Non-pigmented ciliary epithelial cell (primary cell): Measurements from ENCODE around the gene EFCC1.

ENCODE experiments used
- DNase-seq: peaks from one replicate; pipeline ENCODE4 v3.0.0-alpha.2; 2010; ENCODE audit warnings: low read depth

EFCC1 gene, protein sequence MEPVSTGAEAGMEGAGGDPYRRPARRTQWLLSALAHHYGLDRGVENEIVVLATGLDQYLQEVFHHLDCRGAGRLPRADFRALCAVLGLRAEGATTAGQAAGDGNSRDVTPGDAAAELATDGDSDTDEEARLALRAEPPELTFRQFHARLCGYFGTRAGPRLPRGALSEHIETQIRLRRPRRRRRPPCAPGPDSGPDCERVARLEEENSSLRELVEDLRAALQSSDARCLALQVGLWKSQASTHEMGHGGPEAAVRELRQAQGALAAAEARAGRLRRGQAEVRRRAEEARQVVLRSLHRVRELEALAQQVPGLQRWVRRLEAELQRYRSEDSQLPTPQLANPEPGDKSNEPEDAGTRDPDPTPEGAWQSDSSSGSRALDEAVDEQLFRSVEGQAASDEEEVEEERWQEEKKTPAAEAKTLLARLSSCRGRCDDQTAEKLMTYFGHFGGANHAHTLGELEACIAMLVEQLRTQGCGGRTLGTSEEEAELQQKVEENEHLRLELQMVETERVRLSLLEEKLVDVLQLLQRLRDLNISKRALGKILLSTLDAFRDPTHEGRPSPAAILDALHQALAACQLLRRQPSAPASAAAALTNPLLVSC

DNA sequence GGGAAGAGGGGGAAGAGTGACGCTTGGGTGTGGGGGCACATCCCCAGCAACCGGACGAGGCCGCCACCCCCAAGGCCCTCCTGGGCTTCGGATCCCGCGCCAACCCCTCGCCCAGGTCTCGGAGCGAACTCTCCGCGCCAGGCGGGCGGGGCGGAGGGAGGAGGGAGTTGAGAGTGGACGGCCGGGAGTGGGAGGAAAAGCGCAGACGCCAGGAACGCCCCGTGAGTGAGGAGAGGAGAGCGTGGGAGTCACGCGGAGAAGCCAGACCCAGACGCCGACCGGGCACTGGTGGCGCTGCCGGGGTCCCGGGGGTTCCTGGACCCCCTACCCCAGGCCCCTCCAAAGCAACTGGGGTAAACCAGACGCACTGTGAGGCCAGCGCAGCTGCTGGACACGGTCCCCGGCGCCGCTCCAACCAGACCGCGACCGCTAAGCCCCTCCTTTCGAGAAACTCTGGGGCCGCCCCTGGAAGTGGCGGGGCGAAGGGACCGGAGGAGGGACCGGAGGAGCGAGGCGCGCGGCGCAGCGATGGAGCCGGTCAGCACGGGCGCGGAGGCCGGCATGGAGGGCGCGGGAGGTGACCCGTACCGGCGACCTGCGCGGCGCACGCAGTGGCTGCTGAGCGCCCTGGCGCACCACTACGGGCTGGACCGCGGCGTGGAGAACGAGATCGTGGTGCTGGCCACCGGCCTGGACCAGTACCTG, at the start of gene EFCC1:
TSS of gene EFCC1 (plus strand) at position 204 of the 705 bp plus-strand sequence. CDS start at position 529, 325 bp downstream.
- DNase-seq = no peak

DNA sequence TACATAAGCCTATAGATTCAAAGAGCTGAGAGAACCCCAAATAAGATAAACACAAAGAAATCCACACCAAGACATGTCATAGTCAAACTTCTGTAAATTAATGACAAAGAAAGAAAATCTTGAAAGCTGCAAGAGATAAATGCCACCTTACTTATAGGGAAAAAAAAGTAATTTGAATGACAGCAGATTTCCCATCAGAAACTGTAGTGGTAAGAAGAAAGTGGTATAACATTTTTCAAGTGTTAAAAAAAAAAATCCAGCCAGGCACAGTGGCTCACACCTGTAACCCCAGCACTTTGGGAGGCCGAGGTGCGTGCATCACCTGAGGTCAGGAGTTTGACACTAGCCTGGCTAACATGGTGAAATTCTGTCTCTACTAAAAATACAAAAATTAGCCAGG, 44.7 kb upstream of the EFCC1 start:
- no peak for DNase-seq

DNA sequence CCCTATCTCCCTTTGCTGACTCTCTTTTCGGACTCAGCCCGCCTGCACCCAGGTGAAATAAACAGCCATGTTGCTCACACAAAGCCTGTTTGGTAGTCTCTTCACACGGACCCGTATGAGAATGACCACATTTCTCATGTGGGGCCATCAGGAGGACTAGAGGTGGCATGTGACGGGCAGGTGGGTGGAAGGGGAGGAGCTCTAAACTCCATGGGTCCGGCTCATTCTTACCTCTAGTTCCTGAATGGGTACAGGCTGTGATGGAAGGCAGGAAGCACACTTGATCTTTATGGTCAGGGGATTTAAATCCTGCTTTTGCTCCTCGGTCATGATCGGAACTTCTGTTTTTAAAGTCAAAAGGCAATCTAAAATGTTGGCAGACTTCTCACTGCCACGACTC, 35.8 kb upstream of the EFCC1 start:
- DNase-seq = no peak

DNA sequence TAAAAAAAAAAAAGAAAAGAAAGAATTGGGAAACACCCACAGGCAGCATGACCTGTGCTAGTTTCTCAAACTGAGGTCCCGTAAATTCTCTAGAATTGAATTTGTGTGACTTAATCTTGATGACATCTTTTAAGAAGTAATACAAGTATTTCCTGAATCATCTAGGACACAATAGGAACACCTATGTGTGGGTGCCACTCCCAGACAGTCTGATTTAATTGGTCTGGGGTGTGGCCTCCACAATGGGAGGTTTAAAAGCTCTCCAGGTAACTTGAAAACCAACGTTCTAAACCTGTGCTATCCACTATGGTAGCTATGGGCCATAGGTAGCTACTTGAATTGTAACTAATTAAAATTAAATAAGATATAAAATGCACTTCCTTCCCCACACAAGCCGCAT, 35.3 kb upstream of the EFCC1 start:
- DNase-seq = no peak

DNA sequence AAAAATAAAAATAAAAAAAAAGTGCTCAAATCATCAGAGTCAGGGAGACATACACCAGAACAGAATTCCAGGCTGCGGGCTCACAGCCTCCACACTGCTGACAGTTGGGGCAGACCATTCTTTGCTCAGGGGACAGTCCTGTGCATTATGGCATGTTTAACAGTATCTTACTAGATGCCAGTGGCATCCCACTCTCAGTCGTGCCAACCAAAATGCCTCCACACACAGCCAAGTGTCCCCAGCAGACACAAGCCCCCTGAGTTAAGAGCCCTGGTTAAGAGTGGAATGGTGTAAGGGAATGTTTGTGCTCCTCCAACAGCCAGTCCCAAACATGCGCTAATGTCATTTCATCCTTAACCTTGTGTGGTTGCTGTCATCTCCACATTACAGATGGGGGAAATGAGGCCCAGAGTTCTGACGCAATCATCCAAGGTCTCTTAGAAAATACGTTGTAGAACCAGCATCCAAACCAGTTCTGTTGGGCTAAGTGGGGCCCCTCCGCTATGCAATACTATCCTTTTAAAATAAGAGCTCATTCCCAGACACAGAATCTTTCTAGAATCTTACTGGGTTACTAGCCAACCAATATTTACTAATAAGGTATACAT, 33.3 kb upstream of the EFCC1 start:
- no peak for DNase-seq

DNA sequence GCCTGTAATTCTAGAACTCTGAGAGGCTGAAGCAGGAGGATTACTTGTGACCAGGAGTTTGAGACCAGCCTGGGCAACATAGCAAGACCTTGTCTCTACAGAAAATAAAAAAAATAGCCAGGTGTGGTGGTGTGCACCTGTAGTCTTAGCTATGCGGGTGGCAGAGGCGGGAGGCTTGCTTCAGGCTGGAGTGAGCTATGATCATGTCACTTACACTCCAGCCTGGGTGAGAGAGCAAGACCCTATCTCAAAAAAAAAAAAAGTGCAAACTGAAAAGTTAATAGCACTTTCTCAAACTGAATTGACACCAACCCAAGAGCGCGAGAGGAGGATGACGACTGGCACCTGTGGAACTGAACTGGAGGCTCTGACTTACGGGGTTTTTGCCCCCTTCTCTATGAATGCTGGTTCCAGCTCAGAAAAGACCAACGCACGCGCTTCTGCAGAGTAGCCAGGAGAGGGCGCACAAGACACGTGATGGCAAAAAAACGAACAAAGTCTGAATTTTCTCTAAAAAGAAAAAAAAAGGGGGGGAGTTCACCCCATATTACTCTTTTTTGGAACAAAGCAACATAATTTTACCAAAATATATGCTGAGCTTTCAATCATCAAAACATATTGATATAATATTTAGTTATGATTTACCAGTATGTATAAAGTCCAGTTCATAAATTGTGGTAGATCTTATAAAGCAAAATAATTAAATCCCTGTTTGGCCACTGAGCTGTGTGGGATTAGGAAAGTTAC, 30.9 kb upstream of the EFCC1 start:
- DNase-seq = no peak

DNA sequence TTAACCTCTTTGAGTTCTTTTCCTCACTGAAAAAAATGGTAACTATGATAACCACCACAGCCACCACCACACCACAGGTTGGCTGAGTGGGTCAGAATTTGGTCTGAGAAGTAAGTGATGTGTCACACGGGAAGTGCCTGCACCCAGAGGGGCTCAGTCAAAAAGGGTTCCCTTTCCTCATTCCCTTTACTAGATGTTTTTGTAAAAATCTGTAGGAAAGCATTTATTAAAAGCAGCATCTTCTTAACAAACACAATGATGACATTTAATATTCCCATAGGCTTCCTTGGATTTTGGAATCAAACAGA, 30.4 kb upstream of the EFCC1 start:
- DNase-seq = no peak

DNA sequence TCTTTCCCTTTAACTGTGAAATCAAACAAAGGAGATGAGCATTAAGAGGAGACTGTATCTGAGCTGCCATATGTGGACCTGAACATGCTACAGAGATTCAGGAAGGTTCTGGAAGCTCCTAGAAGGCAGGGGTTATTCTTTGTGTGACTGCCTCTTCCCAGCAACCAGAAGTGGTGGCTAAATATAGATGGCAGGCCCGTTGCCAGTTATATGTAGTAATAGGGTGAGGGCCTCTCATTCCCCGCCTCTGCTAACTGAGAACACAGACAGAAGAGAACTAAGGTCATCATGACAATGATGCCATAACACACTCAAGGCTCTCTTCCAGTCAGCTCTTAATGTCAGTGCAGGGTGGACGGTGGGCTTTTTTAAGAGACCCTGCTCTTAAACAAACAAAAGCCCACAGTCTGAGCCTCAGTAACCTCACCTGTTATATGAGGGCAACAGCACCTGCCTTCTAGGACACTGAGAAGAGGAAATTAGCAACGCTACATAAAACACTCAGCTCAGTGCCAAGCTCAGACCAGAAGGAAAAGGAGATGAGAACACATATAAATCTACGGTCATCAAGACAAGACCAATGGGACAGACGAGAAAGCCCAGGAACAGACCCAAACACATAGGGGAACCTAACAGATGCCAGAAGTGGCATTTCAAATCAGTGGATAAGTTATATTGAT, 29.5 kb upstream of the EFCC1 start:
- no peak for DNase-seq

DNA sequence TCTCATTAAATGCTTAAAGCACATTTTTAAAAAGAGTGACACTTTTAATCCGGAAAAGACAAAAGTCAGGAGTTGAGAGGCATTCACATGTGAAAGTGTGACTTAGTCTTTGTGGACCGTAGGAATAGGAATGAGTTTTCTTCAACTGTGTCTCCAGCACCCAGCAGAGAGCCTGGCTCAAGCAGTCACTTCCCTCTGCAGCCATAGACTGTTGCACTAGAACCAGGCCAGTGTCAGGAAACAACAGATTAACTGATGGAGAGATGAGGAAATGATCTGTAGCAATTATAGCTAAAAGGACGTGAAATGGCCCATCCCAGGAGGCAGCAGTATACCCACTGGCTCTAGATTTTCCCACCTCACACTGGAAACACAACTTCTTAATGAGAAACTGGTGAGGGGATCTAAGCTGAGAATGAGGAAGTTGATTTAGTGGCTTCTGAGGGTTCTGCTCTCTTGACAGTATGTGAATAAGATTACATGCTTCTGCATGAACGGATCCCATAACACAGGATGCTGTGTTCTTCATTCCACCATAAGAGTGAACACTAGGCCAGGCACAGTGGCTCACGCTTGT, 27.0 kb upstream of the EFCC1 start:
- DNase-seq = no peak

DNA sequence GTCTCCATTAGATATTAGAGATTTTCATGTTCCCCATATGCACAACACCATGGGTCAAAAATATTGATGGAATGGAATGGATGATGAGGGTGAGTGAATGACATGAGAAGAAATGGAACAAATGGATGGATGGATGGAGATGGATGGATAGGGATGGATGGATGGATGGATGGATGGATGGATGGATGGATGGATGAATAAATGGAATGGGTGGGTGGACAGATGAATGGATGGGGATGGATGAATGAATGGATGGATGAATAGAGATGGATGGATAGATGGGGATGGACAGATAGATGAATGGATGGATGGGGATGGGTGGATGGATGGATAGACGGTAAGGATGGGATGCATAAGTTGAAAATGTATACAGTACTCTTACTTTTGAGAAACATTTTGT, 25.8 kb upstream of the EFCC1 start:
- no peak for DNase-seq

DNA sequence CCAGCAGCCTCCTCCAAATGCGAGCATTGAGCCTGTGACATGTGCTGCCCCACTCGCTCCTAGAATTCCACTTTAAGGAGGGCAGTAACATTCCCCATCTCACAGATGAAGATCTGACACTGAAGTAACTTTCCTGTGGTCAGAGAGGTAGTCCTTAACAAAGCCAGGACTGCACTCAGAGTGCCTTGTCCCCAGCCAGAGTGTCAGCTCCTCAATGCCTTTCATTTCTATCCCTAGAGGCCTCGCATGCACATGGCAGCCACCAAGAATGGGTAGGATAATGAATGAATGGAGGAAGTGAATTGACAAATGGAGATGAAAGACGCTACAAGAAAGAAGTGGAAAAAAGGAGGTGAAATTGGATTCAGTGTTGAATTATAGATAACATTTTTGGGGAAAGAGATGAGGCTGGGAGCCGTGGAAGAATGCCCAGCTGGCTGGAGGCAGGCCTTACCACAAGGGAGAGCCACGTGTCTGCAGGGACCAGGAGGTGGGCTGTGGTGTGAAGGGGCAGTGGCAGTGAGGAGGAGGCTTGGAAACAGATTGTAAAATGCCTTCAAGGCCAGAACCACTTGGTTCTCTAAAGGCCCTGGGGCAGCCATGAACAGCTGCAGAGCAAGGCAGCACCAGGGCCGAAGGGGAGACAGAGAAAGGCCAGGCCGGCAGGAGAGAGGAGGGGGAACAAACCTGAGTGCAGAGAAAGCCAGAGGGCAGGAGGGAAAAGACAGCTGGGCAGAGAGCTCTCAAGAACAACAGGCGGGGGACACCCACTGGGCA, 17.6 kb upstream of the EFCC1 start:
- DNase-seq = no peak

DNA sequence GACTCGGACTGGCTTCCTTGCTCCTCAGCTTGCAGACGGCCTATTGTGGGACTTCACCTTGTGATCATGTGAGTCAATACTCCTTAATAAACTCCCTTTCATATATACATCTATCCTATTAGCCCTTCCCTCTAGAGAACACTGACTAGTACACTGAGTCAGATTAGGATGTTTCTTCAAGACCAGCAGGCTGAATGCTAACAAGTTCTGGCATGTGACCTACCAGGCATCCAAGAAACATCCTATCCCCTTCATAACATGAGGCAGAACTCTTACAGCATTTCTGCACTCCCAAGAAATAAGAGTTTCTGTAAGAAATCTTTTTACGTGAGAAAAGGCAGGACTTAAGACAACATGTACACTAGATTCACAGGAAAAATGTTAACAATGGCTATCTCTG, 16.5 kb upstream of the EFCC1 start:
- DNase-seq = no peak

DNA sequence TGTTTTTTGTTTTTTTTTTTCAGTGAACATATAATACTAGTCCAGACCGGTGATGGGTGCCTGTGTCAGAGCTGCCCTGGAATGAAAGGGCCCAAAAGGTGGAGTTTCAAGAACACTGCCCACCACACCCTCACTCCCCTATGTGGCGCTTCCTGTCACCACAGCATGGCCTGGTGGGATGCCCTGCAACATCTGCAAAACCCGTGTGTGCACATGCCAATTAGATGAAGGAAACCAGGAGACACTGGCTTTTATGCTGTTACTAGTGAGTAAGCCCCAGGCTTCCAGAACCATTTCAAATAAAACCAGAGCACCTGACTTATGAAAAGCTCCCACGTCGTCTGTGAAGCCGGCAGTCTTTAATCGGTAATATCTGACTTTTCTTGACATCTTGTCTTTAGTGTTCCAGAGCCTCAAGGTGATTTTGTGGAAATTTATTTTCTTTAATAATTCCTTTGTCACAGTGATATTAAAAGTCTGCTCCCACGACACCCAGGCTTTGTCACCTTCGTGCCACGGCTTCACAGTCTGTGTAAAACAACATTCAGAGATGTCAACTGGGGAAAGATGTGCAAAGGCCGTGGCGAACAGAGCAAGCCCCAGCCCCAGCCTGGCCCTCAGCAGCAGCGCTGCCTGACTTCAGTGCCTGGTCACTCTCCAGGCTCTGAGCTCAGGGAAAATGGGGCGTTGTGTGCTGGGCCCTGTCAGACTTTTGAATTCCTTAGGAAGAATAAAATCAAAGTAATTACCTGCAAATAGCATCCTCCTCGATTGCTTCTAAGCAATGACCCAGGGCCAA, 13.6 kb upstream of the EFCC1 start:
- DNase-seq = no peak

DNA sequence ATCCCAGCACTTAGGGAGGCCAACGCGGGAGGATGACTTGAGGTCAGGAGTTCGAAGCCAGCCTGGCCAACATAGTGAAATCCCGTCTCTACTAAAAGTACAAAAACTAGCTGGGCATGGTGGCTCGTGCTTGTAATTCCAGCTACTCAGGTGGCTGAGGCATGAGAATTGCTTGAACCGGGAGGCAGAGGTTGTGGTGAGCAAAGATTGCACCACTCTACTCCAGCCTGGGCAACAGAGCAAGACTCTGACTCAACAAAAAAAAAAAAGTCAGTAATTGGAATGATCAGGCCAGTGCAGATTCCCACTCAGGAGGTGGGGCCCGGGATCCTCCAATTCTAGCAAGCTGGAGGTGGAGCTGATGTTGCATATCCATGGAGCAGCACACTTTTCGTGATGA, 12.8 kb upstream of the EFCC1 start:
- DNase-seq = no peak

DNA sequence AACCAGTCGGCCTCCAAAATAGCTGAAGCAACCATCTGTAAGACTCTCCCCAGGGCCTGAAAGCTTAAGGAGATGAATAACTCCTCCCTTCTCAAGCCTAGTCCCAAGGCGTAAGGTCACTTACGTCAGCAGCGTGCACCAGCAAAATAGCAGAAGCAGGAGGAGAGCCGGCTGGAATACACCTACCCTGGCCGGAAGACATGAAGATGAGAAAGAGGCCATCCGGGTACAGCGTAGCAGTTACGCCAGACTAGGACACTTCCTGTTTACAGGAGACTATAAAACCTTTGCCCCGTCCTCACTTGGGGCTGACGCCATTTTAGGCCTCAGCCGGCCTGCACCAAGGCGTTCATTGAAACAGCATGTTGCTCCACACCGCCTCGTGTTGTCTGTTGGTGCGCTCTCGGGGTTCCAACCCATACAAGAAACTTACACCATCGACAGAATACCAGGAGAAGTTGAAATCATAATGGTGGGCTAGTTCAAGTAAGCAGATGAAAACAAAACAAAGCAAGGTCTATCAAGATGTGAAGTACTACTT, 9.7 kb upstream of the EFCC1 start:
- no peak for DNase-seq

DNA sequence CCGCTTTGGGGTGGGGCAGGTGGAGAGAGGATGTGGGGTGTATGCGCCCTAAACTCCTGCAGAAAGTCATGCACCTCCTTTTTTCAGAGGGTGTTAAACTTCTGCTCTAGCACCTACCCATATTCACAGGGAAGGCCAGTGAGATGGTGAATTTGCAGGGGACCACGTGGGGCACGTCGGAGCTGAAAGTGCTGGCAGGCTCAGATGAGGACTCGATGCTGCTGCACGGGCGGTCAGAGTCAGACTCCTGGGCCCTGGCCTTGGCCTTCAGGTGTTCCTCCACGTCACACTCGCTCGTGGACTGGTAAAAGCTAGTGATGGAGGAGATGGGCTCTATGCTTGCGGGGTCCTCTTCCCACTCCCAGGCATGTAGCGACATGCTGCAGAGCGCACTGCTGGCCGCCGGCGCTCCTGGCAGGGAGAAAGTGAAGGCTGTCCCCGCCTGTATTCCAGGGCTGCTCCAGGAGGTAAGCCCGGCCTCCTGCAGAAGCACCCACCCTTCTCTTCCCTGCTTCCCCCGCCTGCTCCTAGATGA, 8.1 kb upstream of the EFCC1 start:
- no peak for DNase-seq

DNA sequence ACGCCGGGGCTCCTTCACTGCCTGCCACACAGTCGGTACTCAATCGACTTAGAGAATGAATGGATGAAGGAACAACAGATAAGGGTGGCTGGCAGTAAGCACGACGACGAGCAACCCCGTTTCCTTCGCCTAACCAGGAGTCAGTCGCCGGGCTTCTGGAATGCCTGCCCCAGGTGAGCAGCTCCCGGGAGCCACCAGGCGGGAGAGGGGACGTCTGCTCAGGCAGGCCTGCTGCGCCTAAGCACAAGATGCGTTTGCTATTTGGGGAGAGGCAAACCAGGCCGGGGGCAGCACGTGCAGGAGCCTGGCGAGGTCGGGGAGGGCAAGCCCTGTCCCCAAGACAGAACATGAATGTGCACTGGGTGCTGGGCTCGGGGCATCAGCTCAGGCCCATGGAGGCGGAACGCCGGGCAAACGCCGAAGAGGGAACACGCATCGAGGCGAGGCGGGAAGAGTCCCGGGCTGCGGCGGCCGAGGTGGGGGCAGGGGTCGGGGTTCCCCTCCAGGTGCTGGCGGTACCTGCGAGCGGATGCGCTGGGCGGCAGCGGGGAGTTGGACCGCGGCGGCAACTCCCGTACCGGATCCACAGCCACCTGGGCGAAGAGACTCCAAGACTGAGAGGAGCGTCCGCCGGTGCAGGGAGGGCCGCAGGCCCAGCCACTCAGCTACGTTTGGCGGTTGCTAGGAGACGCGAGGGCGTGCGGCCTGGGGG, 7.5 kb upstream of the EFCC1 start, which contains the start of gene CFAP92:
TSS of gene CFAP92 (minus strand) at position 616 of the 712 bp plus-strand sequence. CDS start 772 bp downstream, outside the sequence.
- peak; percentile 5 for DNase-seq

DNA sequence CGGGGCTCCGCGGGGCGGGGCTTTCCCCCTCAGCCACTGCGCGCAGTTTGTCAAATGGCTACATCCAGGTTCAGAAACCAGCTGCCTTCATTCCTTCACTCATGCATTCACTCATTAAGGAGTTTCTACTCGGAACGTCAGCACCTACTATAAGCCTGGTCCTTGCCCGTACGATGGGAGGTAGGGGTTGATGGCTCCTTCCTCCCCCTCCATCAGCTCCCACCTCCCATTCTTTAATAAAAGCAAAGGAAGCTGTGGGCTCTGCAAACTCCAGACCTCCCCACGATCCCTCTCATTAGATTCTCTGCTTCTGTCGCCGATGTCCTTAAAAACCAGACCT, 7.0 kb upstream of the EFCC1 start:
- DNase-seq = no peak
